Skeletal muscle satellite cell (primary cell): ENCODE results near the gene LEF1.

Source experiments
- H3K27me3 ChIP-seq: 2 replicates; pipeline ENCODE4 v1.7.0; 2013; ENCODE audit warnings: low read length; ENCODE audit not compliant: control insufficient read depth, insufficient read depth
- H3K36me3 ChIP-seq: 2 replicates; pipeline ENCODE4 v1.7.0; 2013; ENCODE audit warnings: mild to moderate bottlenecking, control low read depth, low read length; ENCODE audit not compliant: insufficient read depth
- H3K4me1 ChIP-seq: 2 replicates; pipeline ENCODE4 v1.7.0; 2013; ENCODE audit warnings: low read length; ENCODE audit not compliant: control insufficient read depth, insufficient read depth
- H3K4me2 ChIP-seq: 2 replicates; pipeline ENCODE4 v1.7.0; 2013; ENCODE audit warnings: mild to moderate bottlenecking, low read length
- H3K4me3 ChIP-seq: 2 replicates; pipeline ENCODE4 v1.7.0; 2013; ENCODE audit warnings: low read length
- H3K9ac ChIP-seq: 2 replicates; pipeline ENCODE4 v1.7.0; 2013; ENCODE audit warnings: mild to moderate bottlenecking, low read depth, low read length, moderate library complexity
- H3K9me3 ChIP-seq: replicated peaks from 2 replicates; pipeline ENCODE4 v1.7.0; 2013; ENCODE audit warnings: mild to moderate bottlenecking, control low read depth, low read length

The LEF1 gene

DNA sequence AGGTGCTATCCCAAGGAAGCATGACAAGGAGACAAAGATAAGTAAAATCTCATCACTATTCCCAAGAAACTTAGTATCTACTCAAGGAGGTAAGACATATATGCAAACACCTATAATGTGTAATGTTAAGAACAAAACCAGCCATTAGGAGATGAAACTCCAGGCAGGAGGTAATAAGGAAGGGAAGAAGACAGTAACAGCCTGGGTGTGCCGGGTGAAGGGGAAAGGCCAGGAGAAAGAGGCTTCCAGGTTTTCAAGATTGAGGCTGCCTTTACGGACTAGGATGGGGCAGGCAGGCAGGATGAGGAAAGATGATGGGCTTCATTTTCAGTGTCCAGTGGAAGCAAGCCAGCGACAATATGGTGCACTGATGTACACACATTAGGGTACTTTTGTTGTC, 62.5 kb downstream of the LEF1 start:
- Histone ChIP-seq H3K4me3 (no peak overlapping the region), H3K9me3 (no peaks in the 10 kb centered on the region), H3K4me1 (no peaks in the 10 kb centered on the region), H3K36me3 (no peaks in the 10 kb centered on the region), H3K27me3 (no peaks in the 10 kb centered on the region), H3K9ac (no peak overlapping the region), H3K4me2 (no peak overlapping the region)

DNA sequence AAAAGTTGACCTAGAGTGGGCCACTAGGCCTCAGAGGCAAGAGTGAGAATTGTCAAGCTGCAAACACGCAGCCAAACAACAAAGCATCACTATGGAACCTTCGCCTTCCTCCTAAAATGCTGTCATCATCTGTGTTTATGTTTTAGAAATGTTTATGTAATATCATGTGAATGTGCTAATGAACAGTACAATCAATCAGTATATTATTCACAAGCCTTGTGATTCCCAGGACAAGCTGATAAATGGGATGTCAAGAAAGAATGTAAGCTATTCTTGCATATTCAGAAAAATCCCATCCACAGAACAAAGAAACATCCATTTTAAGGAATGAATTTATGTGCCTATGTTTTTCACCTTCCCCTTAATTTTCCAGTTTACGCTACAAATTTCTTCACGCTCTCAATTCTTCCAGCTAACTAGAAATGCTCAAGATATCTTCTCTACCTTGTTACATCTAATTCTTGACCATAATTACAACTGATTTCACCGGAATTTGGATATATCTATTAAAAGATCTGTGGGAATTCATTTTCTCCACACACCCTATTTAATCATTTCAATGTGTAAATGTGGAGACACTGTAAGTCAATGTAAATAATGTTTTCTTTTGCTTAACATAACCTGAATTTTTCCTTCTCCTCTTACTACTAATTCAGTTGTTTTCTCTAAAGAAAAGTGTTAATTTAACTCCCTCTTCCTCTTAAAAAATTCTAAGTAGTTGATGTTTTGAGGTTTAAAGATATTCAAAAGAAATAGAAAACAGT, 65.5 kb downstream of the LEF1 start:
- no peaks in the 10 kb centered on the region for H3K36me3 ChIP-seq
- H3K4me2 ChIP-seq, result no peak overlapping the region
- no peaks in the 10 kb centered on the region for H3K9me3 ChIP-seq
- no peaks in the 10 kb centered on the region for H3K27me3 ChIP-seq
- H3K4me1 ChIP-seq, result no peaks in the 10 kb centered on the region
- H3K4me3 ChIP-seq, result no peak overlapping the region
- H3K9ac ChIP-seq, result no peak overlapping the region

DNA sequence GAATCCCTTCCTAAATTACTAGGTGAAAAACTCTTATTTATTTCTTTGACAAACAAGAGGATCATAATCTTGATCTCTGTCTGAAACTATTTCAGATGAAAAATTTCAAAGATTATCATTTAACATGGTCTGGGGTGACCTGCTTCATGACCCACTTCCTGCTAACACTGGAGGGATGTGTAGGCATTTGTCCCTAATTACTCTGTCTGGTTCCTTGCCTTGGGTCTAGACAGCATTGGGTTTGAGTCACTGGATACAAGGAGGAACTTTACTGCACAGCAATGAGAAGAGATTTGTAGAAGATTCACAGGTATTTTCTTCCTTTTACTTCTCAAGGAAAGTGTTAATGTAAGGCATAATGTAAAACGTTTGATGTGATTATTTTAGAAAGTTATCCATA, 67.9 kb downstream of the LEF1 start:
- Histone ChIP-seq H3K27me3 (peaks cover 3% of the 10 kb centered on the region), H3K36me3 (no peaks in the 10 kb centered on the region), H3K4me2 (no peak overlapping the region), H3K4me3 (no peak overlapping the region), H3K4me1 (no peaks in the 10 kb centered on the region), H3K9ac (no peak overlapping the region), H3K9me3 (no peaks in the 10 kb centered on the region)

DNA sequence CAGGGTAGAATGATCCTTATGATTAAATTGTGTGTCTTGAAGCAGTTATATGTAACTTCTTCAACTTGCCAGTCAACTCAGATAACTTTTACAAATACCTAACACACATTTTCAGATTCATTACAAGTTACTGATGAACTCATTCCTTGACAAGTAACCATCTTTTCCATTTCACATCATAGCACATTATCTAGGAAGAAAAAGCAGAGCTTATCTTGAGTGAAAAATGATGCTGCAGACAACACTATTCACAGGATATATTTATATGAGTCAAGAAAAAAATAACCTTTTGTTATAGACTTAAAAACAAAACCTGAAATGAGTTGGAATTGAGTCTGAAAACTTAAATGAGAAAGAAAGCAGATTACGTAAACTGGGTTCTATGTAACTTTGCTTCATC, 68.9 kb downstream of the LEF1 start:
- Histone ChIP-seq H3K27me3 (peaks cover 10% of the 10 kb centered on the region), H3K4me1 (no peaks in the 10 kb centered on the region), H3K9ac (no peak overlapping the region), H3K9me3 (no peaks in the 10 kb centered on the region), H3K36me3 (no peaks in the 10 kb centered on the region), H3K4me2 (no peak overlapping the region), H3K4me3 (no peak overlapping the region)

DNA sequence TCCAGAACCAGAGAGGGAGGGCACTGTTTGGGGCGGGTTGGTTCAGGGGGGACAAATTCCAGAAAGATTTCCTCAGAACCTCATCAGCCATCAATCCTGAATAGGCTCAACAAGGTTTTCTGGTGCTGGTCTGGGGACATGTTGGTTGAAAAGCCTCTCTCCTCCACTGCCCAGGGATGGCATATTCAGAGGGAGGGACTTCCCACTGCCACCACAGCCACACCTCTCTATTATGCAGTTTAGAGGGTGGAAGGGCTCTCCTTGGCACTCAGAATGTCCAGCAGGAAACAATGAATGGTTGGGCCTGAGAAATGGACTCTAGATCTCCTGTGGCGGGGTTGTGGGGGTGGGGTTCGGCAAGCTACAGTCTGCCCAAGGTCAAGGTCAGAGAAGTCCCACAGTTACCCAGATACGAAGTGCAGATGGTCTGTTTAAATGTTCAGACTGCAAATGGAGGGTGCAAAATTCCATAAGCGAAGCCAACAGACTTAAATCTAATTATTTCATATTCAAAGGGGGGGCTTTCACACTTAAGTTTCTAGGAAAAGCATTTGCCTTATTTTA, 70.7 kb downstream of the LEF1 start:
- Histone ChIP-seq H3K27me3 (peaks cover 13% of the 10 kb centered on the region), H3K9me3 (no peaks in the 10 kb centered on the region), H3K4me1 (no peaks in the 10 kb centered on the region), H3K4me2 (no peak overlapping the region), H3K9ac (no peak overlapping the region), H3K36me3 (no peaks in the 10 kb centered on the region), H3K4me3 (no peak overlapping the region)

DNA sequence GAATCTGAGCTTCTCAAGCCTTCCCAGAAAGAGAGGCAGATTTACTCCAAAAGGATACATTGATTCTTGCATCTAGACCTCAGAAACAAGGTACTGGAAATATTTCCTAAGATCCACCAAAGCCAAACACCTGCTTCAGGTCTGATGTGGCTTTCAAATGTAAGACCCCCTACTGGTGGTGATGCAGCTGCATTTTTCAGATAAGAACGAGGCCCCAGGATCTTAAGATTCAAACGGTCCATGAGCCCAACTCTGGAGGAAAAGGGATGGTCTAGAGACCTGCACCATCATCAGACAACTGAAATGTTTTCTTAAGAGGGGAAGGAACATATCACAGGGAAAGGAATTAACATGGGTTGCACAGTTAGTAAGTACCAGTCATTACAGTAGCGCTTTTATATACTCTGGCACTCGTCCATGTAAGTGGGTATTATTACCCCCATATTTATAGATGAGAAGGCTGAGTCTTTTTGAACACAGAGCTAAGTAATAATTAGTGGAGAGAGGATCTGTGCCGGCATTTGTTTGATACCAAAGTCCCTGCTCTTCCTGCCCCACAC, 73.7 kb downstream of the LEF1 start:
- H3K9me3 ChIP-seq, result no peaks in the 10 kb centered on the region

DNA sequence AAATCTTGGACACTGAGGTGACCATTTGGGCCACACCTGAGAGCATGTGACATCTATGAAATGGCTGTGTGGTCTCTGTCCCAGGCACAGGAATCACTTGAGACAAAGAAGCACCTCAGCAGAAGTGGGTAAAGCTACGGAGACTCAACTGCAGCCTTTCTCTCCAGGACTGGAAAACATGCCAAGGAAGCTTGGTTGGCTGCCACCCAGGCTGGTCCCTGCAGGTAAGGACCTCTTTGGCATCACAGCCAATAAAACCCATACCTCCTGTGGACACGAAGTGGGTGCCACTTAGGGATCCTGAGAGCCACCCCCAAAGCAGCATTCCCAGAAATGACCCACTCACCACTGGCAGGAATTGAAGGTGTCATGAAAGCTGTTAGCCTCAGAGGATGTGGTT, 74.6 kb downstream of the LEF1 start:
- Histone ChIP-seq H3K4me1 (no peaks in the 10 kb centered on the region), H3K9ac (no peak overlapping the region), H3K4me3 (no peak overlapping the region), H3K27me3 (peaks cover 13% of the 10 kb centered on the region), H3K36me3 (no peaks in the 10 kb centered on the region), H3K9me3 (no peaks in the 10 kb centered on the region), H3K4me2 (no peak overlapping the region)

More for the DNA sequence above, 73.7 kb downstream of the LEF1 start:
- no peak overlapping the region for H3K9ac ChIP-seq
- no peaks in the 10 kb centered on the region for H3K4me1 ChIP-seq
- H3K36me3 ChIP-seq, result no peaks in the 10 kb centered on the region
- H3K27me3 ChIP-seq, result peaks cover 13% of the 10 kb centered on the region
- H3K4me3 ChIP-seq, result no peak overlapping the region
- no peak overlapping the region for H3K4me2 ChIP-seq

DNA sequence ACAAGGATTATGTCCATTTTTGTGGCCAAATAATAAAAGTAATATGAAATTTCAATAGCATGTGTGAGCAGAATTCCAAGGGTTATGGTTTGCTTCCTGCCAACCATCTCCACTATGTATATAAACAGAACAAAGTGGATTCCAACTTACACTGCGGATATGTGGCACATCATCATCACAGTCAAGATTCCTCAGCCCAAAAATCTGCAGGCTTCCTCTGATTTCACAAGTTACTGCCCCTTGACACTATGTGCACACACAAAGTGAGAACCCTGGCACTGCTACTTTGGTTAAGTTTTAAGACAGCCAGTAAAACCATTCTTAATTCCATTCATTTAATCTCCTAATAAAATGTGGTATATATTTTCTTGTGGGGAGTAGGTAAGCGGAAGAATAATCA, 76.4 kb downstream of the LEF1 start:
- Histone ChIP-seq H3K9me3 (no peaks in the 10 kb centered on the region), H3K4me2 (no peak overlapping the region), H3K4me3 (no peak overlapping the region), H3K36me3 (no peaks in the 10 kb centered on the region), H3K27me3 (peaks cover 13% of the 10 kb centered on the region), H3K9ac (no peak overlapping the region), H3K4me1 (no peaks in the 10 kb centered on the region)

DNA sequence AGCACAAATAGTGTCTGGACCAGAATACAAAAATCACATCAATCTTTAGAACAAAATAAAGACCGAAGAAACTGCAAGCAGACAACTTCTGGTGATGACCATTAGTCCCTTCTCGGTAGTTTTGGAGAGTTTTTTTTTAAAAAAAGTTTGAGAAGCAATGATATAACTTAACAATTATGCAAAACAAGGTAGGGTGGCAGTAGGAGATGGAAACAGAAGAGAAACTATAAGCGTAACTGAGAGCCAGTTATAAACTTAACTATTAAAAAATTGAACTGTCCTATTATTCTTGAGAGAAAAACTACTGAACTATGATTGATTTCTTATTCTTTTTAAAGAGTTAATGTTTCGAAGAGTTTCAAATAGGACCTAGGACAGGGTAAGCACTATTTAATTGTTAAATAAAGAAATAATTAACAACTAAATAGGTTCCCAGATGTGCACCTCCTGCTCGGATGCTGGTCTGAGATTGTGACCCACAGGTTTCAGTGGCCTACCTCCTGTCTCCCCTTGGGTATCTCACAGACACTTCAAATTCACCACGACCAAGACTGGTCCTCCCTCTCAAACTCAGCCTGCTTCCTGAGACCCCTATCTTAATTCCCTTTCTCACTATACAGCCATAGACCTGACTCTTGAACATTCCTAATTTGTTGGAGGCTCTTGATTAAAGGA, 81.3 kb downstream of the LEF1 start:
- Histone ChIP-seq H3K4me2 (no peak overlapping the region), H3K9me3 (no peaks in the 10 kb centered on the region), H3K4me3 (no peak overlapping the region), H3K9ac (no peak overlapping the region), H3K4me1 (no peaks in the 10 kb centered on the region), H3K27me3 (no peaks in the 10 kb centered on the region), H3K36me3 (no peaks in the 10 kb centered on the region)

DNA sequence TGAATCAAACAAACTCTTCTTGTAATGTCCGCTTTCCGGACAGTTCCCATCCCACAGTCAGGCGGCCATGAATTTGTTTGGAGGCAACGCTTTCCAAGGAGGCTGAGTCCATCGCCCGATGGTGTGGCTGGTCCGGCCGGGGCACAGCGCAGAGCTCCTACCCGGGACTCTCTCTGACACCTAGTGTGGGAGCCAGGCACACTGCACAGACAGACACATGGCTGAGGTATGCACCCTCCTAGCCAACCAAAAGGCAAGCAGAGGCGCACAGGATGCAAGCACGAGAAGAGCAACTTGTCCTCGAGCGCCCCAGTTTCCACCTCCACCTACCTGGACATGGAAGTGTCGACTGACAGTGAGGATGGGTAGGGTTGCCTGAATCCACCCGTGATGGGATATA, 87.5 kb downstream of the LEF1 start:
- Histone ChIP-seq H3K4me1 (no peaks in the 10 kb centered on the region), H3K9me3 (no peaks in the 10 kb centered on the region), H3K4me3 (no peak overlapping the region), H3K4me2 (no peak overlapping the region), H3K9ac (no peak overlapping the region), H3K27me3 (no peaks in the 10 kb centered on the region), H3K36me3 (no peaks in the 10 kb centered on the region)

DNA sequence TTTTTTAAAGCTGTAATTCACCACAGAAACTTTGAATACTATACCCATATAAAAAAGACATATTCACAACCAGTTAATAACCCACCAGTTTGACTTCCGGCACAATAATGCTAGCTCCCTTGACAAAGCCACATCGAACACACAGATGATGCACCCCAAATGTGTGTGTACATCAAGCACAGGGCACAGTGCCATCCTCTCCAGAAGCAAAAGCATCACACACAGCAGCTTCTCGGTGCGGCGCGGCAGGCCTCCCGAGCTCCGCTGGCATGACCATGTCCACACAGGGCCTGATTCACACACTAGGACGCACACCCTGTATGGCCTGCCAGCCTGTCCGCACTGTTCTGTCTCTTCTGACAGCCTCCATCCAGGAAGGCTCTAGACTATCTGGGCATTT, 88.0 kb downstream of the LEF1 start:
- H3K4me2 ChIP-seq, result no peak overlapping the region
- H3K9me3 ChIP-seq, result no peaks in the 10 kb centered on the region
- no peaks in the 10 kb centered on the region for H3K27me3 ChIP-seq
- no peak overlapping the region for H3K9ac ChIP-seq
- H3K4me3 ChIP-seq, result no peak overlapping the region
- H3K4me1 ChIP-seq, result no peaks in the 10 kb centered on the region
- H3K36me3 ChIP-seq, result no peaks in the 10 kb centered on the region
